Measurements from ENCODE around the gene RSRC2.

GRCh38 chr12:122547330-122547729 is 20.6 kb upstream of the RSRC2 start:
- TF ChIP-seq NFIC (IDR thresholded peaks at IDR 0.05) (no peak), HDAC1 (IDR thresholded peaks at IDR 0.05) (no peak), CAMTA2 (CRISPR knock-in tag; conservative IDR thresholded peaks at IDR 0.05) (no peak), EP300 (IDR thresholded peaks at IDR 0.05; ENCODE audit: low read length) (no peak), JUND (IDR thresholded peaks at IDR 0.05; ENCODE audit: borderline replicate concordance, low read depth, low read length) (no peak), JUND (tag; IDR thresholded peaks at IDR 0.05; ENCODE audit: borderline replicate concordance, low read depth, low read length) (no peak), CTCF (IDR thresholded peaks at IDR 0.05 in 2 of 3, conservative IDR thresholded peaks at IDR 0.05 in 1 of 3; ENCODE audit: insufficient read depth in 2 of 3, low read depth in 1 of 3, low read length in 3 of 3) (no peak), FOXM1 (IDR thresholded peaks at IDR 0.05; ENCODE audit: low read depth) (no peak), FOXM1 (CRISPR knock-in tag; IDR thresholded peaks at IDR 0.05; ENCODE audit: low read depth) (no peak)

Measured in K562 (cell line).